Ureter (tissue), 1 donor: Measurements from ENCODE around the gene TDRD12. TPM values are rescaled to one million over a fixed set of nuclear protein-coding genes. Genes with fewer than 3 reads are reported as not detected.

ENCODE experiments used
- DNase-seq: peaks from one replicate; pipeline ENCODE4 v3.0.0-alpha.2; 2020; ENCODE audit warnings: low spot score
- total RNA-seq: library from RNA; stranded (reverse); gene quantifications from one replicate; pipeline ENCODE4 v1.2.4, GENCODE V29; 2023
- donor health status: DM: yes; HTN: yes; CAD: no.

Gene TDRD12, protein sequence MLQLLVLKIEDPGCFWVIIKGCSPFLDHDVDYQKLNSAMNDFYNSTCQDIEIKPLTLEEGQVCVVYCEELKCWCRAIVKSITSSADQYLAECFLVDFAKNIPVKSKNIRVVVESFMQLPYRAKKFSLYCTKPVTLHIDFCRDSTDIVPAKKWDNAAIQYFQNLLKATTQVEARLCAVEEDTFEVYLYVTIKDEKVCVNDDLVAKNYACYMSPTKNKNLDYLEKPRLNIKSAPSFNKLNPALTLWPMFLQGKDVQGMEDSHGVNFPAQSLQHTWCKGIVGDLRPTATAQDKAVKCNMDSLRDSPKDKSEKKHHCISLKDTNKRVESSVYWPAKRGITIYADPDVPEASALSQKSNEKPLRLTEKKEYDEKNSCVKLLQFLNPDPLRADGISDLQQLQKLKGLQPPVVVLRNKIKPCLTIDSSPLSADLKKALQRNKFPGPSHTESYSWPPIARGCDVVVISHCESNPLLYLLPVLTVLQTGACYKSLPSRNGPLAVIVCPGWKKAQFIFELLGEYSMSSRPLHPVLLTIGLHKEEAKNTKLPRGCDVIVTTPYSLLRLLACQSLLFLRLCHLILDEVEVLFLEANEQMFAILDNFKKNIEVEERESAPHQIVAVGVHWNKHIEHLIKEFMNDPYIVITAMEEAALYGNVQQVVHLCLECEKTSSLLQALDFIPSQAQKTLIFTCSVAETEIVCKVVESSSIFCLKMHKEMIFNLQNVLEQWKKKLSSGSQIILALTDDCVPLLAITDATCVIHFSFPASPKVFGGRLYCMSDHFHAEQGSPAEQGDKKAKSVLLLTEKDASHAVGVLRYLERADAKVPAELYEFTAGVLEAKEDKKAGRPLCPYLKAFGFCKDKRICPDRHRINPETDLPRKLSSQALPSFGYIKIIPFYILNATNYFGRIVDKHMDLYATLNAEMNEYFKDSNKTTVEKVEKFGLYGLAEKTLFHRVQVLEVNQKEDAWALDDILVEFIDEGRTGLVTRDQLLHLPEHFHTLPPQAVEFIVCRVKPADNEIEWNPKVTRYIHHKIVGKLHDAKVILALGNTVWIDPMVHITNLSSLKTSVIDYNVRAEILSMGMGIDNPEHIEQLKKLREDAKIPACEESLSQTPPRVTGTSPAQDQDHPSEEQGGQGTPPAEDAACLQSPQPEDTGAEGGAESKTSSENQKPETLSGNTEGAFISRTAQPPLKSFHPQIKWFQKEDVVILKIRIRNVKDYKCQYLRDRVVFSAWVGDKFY (N-terminal part only)
- total RNA-seq = 0.34 TPM

DNA sequence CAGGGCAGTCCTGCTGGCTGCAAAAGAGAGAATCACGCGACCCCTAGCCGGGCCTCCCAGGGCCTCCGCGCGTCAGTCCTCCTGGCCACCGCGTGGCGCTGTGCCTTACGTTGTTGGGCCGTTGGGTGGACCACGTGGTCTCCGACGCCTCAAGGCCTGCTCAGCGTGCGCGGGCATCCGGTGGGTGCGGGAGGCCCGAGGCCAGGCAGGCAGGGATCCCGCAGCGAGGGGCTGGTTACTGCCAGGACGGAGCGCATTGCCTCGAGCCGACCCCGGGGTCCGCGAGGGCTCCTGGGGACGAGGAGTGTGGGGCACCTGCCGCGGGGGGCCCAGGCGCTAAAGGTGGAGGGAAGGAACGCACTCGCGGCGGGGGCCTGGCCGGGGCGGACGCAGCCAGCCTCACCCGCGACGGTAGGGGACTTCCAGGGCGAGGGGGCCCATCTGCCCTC lies at the start of gene TDRD12:
Gene TDRD12 (plus strand): TSS at position 157 of the 449 bp plus-strand sequence. CDS start 306 bp downstream, outside the sequence.
- DNase-seq = no peak

DNA sequence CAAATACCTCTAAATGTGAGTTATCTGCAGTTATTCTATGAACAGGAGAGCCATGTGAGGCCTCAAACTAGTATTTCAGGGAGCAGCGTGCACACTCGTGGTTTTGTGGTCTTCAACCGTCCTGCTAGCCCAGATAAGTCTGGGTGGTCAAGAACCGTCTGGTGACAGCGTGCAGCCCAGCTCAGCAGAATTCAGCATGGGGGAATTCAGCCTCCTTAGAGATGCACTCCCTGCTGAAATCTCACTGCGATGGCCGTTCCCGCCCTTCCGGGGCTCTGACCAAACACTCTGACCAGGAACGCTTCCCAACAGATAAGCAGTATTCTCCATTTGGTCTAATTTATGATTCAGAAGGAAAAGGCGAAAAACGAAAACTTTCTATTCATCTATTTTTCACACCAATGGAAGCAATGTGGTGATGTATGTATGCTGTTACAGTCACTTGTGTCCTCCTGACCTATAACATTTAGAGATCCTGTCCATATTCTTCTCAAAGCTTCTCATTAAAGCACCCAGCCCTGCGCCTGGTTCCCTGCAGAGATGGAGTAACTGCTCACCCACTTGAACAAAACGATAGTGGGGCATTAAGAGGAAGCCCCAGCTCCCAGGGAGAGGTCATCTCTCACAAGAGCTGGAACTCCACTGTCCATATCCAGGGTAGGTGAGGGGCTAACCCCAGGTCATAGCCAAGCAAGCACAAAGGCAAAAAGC lies 47.5 kb upstream of the TDRD12 start:
- DNase-seq = no peak

DNA sequence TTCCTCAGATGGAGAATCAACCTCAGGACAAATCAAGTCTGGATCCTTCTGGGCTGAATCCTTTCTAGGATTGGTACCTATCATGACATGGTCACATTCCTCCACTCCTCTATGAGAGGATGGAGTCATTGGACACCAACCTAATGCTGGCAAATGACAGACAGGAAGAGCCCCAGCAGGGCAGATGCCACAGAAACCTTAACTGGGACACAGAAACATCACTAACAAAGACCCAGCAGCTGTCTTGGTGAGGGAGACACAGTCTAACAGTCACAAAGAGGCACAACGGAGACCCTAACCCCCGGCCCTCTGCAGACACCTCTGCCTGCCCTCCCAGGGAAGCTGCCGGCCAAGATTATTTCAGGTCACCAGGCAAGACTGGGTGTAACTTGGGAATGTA lies 46.7 kb upstream of the TDRD12 start:
- no peak for DNase-seq

DNA sequence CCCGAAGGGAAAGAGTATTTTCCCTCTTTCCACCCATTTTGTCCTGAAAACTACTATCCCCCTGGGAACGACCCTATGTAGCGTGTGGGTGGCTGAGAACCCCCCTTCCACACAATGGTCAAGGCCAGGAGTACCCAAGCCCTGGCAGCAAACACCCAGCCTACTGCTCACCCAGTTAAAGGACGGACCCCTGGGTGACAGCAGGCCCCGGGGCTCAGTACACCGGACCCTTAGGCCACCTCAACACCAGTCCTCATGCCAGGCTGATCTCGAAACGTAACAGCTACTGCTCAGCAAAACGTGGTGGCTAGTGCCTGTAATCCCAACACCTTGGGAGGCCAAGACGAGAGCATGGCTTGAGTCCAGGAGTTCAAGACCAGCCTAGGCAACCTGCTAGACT lies 46.0 kb upstream of the TDRD12 start:
- no peak for DNase-seq

DNA sequence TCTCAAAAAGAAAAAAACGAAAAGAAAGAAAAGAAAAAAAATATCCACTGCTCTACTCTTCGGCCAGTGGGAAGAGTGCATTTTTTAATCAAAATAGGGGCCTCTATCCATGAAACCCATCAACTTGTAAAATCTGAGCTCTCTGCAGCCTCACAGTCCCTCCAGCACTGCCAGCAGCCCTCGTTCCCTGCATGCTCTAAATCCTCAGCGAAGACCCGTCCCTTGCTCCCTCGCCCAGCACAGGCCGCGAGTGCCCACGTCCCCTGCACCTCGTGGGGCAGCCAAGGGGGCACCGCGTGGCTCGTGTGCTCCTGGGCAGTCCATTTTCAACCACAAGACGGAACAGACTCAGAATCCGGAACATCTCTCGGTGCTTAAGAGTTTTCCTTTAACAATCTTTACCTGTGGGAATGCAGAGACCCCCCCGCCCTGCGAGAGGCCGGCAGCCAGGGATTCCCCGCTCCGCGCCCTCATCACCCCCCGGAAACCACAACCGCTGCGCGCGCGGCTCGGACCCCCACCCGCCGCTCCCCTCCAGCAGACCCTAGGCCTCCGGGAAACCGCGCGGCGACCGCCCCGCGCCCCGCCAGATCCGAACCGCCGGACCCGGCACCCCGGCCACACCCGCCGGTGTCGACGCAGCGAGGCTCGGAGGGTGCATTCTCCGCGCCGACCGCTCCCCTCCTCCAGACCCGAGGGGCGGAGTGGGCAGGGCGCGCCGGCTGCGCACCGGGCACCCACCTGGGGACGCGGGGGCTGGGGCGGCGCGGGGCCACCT lies 45.2 kb upstream of the TDRD12 start:
- no peak for DNase-seq

DNA sequence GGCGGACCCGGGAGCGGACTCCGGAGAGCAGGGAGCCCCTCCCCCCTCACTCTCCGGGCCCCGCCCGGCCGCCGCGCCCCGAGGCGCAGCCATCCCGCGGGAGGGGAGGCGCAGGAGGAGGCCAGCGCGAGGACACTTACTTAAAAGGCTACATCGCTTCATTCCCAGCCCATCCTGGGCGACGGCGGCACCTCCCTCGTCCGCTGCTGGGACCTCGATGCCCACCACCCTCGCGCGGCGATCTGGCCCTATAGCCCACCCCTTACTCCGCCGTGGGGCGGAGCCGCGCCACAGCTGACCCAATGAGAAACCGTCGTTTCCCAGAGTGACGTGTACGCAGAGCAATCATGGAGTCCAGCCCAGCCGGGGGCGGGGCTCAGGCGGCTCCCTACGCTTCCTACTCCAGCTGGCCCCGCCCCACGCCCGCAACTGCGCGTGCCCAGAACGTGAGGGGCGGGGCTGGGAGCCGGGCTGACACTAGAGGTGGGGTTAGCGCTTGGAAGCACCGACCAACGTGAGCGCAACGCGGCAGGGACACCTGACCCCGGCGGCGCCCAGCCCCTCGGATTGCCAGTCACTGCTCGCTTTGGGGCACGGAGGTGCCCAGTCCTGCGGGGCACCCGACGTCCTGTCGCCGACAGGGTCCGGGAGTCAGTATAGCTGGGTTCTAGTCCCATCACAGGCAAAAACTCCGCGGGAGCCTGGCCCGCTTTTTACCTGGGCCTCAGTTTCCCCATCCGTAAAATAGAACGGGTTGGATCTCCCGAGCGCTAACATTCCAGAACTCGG lies 44.4 kb upstream of the TDRD12 start, which contains the start of gene ANKRD27:
Gene ANKRD27 (minus strand): TSS at position 250 of the 789 bp plus-strand sequence. CDS start 16,165 bp downstream, outside the sequence.
- DNase-seq = peak; percentile 98

DNA sequence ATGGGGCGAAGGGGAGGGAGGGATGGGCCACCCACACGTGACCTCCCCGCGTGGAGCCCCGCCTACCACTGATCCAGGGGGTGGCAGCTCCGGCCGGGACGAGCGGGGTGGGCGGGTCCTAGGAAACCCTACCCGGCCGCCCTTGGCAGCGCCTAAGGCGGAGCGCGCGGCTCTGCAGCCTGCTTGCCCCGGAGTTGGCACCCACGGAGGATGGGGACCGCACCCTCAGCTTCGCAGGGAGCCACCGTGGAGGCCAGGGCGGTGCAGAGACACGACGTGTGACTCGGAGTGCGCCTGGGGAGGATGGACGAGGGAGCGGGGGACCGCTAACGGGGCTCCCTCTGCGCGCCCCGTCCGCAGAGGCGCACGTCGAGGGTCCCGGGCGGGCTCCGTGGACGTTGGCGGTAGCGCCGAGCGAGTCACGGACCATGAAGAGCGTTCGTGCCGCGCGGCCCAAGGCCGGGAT lies 43.8 kb upstream of the TDRD12 start, which contains the start of gene RGS9BP:
Gene RGS9BP (plus strand): TSS at position 129 of the 466 bp plus-strand sequence. CDS start 416 bp downstream, outside the sequence.
- DNase-seq = peak; percentile 81

DNA sequence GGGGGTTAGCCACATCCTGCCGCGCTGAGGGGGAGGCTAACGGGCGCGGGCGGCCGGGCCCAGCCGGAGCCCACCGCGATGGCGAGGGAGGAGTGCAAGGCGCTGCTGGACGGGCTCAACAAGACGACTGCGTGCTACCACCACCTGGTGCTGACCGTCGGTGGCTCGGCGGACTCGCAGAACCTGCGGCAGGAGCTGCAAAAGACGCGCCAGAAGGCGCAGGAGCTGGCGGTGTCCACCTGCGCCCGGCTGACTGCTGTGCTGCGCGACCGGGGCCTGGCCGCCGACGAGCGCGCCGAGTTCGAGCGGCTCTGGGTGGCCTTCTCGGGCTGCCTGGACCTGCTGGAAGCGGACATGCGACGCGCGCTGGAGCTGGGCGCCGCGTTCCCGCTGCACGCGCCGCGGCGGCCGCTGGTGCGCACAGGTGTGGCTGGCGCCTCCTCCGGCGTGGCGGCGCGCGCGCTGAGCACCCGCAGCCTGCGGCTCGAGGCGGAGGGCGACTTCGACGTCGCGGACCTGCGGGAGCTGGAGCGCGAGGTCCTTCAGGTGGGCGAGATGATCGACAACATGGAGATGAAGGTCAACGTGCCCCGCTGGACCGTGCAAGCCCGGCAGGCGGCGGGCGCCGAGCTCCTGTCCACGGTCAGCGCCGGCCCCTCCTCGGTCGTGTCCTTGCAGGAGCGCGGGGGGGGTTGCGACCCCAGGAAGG lies 43.2 kb upstream of the TDRD12 start:
- no peak for DNase-seq

DNA sequence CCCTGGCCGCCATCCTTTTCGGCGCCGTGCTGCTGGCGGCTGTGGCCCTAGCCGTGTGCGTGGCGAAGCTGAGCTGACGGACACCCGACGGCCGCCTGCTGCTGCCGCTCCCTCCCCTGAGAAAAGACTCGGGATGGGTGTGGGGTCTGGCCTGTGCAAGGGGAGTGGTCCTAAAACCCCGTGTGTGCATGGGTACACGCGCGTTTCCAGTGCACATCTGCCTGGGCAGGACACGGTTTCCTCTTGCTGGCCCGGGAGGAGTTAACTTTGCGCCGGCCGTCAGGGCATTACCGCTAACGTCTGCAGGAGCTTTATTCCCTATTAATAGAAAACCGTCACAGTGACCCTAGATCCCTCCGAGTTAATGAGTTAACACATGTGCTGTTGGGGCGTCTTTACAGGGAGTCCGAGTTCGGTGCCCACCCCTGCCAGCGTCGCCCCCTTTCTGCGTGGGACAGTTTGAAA lies 42.6 kb upstream of the TDRD12 start:
- DNase-seq = no peak

DNA sequence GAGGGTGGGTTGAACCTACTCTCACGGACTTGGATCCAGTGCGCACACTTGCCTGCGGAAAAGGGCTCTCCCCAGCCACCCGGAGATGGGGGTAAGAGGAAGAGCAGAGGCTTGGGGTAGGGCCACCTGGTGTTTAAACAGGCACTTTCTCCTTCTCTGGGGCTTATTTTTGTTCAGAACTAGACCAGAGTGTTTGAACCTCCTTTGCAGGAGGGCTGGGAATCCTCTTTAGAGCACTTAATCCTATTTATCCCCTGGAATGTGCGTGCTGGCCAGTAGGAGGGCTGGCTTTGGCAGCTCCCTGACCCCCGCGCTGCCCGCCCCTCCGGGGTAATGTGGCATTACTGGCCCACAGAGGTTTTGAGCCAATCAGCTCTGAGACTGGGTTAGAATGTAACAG lies 41.9 kb upstream of the TDRD12 start:
- no peak for DNase-seq

DNA sequence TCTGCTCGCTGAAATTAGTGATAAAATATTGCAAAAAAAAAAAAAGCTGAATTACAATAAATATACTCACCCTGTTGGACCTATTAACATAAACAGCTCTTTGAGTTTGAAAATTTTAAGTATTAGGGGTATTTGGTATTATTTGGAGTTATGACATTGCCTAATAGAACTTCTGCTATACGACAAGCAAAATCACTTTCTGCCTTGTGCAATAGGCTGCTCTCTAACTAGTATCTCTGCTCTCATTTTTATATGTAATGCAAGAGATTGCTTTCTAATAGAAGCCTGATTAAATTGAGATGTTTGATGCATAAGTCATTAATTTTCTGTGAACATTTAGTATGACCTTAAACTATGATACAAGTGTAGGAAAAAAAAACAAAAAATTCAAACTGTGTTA lies 38.6 kb upstream of the TDRD12 start:
- no peak for DNase-seq

DNA sequence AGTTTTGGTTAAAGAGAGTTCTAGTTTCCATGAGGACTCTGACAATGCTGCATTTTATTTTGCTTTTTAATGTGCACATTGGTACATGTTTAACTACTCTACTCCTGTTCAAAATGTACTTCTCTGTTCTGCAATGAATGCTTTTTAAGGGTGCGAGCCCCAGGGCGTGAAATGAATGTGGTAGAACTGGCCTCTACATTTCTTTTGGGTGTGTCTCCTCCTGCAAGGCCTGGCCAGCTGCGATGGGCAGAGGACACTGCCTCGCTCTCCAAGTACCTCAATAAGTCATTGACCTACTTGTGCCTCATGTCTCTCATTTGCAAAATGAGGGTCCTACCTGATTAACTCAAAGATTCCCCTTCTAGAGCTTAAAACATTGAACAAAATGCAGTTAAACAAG lies 37.2 kb upstream of the TDRD12 start:
- no peak for DNase-seq

DNA sequence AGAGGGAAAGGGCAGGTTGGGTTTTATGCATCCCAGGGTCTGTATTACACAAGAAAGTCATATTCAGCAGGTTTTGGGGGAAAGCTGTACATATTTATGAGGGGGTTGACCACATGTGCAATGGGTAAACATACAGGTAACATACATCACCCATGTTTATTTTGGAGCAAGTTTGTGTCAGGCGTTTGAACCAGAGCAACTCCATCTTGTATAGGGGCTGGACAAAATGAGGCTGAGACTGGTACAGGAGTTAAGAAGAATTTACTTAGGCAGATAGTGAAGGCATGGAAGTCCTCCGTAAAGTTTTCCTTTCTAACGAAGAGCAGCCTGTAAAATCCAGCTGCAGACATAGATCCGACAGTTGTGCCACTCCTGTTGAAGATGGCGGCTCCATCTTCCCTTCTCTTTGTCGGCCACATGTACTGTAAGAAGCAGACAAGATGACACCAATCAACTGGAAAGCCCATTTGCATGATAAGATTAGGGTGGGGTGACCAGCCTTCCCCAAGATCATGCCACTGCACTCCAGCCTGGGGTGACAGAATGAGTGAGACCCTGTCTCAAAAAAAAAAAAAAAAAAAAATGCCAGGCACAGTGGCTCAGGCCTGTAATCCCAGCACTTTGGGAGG lies 32.6 kb upstream of the TDRD12 start:
- DNase-seq = no peak

DNA sequence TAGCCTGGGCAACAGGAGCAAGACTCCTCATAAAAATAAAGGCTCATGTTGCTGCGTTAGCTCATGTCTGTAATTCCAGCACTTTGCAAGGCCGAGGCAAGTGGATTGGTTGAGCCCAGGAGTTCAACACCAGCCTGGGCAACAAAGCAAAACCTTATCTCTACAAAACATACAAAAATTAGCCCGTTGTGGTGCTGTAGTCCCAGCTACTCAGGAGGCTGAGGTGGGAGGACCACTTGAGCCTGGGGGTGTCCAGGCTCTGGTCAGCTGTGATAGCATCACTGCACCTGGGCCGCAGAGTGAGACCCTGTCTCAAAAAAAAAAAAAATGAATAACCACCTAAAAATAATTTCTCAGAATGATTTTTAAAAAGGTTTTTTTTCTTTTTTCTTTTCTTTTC lies 31.9 kb upstream of the TDRD12 start:
- DNase-seq = no peak

DNA sequence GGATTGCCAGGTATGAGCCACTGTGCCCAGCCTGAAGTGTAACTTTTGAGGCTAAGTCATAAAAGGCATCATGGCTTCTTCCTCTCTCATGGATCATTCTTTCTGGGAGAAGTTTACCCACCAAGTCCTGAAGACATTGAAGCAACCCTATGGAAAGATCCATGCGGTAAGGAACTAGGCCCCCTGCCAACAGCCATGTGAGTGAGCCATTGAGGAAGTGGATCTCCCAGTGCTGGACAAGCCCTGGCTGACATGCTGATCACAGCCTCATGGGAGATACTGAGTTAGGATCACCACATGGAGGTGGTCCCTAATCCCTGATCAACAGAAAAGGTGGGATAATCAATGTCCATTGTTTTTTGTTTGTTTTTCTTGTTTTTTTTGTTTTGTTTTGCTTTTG lies 31.3 kb upstream of the TDRD12 start:
- no peak for DNase-seq

DNA sequence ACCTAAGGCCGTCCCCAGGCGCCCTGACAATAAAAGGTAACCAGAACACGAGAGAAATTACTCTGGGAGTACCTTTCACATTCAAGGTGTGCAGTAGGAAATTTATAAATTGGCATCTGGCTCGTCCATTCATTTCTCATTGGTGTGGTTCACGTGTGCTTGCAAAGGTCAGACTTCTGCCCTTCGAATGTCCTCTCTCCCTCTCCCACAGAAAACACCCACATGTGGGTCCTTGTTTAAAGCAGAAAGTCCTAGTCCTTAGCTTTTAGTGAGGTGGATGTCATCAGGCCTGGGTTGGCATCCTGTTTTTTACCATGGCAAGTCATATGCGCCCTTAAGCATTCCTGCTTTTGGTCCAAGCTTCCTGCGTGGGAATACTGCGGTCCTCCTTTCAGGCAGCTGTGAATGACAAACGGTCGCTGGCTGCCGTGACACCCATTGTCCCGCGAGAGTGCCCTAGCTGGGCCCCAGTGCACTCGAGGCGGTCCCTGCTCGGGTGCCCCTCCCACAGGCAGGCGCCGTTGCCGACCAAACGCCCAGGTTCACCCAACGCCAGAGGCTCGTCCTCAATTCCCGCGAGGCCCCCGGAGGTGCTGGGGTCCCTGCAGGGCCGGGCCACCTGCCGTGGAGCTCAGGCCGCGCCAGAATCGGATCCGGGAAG lies 28.1 kb upstream of the TDRD12 start, which contains the start of gene NUDT19:
Gene NUDT19 (plus strand): TSS at position 531 of the 661 bp plus-strand sequence. CDS start 140 bp downstream, outside the sequence.
- DNase-seq = peak; percentile 90
